ENCODE results near the gene GPC1. TPM values are rescaled to one million over a fixed set of nuclear protein-coding genes. Genes with fewer than 3 reads are reported as not detected.
A peak's percentile ranks its signal among the peaks of the same experiment; 100 is the strongest.

Gene GPC1
- total and polyA plus RNA-seq, 2 donors (not counting 1 experiment from before 2014, with no cell fraction given): 147 to 218 TPM

GRCh38 chr2:240411261-240412160 lies 24.0 kb upstream of the GPC1 start:
- Histone ChIP-seq H3K36me3 (ENCODE audit: control insufficient read depth, insufficient read depth, low read length) (no peaks in the 10 kb centered on the region), H2AFZ (ENCODE audit: low read length) (no peak overlapping the region)
- TF ChIP-seq CTCF (conservative IDR thresholded peaks at IDR 0.05 in 1 of 2, IDR thresholded peaks at IDR 0.05 in 1 of 2; ENCODE audit: low read depth in 1 of 2, low read length in 2 of 2) (no peak), EZH2 (IDR thresholded peaks at IDR 0.05; ENCODE audit: low read length, missing control alignments) (no peak)

GRCh38 chr2:240412211-240412861 lies 23.1 kb upstream of the GPC1 start:
- H3K79me2 ChIP-seq (ENCODE audit: control insufficient read depth, insufficient read depth, low read length): no peaks in the 10 kb centered on the region
- peak in 1 of 2 donors; percentile 7 for DNase-seq (ENCODE audit: low read depth in 2 of 2)
- H3K27me3 ChIP-seq (ENCODE audit: control insufficient read depth, insufficient read depth, low read length): no peaks in the 10 kb centered on the region
- no peaks in the 10 kb centered on the region for H3K4me1 ChIP-seq (ENCODE audit: control insufficient read depth, extremely low read depth, insufficient read depth, low read length)
- H3K36me3 ChIP-seq (ENCODE audit: control insufficient read depth, insufficient read depth, low read length): no peaks in the 10 kb centered on the region
- no peak overlapping the region for H3K4me2 ChIP-seq (ENCODE audit: extremely low read depth, insufficient read depth, low read length)
- no peak overlapping the region for H2AFZ ChIP-seq (ENCODE audit: low read length)
- no peaks in the 10 kb centered on the region for H3K9me3 ChIP-seq (ENCODE audit: control insufficient read depth, insufficient read depth, low read depth, low read length)
- no peak for TF ChIP-seq EZH2 (IDR thresholded peaks at IDR 0.05; ENCODE audit: low read length, missing control alignments)
- no peak for TF ChIP-seq CTCF (conservative IDR thresholded peaks at IDR 0.05 in 1 of 2, IDR thresholded peaks at IDR 0.05 in 1 of 2; ENCODE audit: low read depth in 1 of 2, low read length in 2 of 2)
- no peak overlapping the region for H3K27ac ChIP-seq (ENCODE audit: insufficient read depth, low read length)
- H4K20me1 ChIP-seq (ENCODE audit: control insufficient read depth, extremely low read depth, insufficient read depth, low read length): no peaks in the 10 kb centered on the region
- H3K9ac ChIP-seq (ENCODE audit: insufficient read depth, low read length): no peak overlapping the region
- no peak overlapping the region for H3K4me3 ChIP-seq (replicated peaks in 1 of 4; ENCODE audit: control extremely low read depth in 1 of 4, insufficient read depth in 1 of 4, low read depth in 3 of 4, low read length in 4 of 4)

More at GRCh38 chr2:240411261-240412160, 24.0 kb upstream of the GPC1 start:
- no peaks in the 10 kb centered on the region for H3K4me1 ChIP-seq (ENCODE audit: control insufficient read depth, extremely low read depth, insufficient read depth, low read length)
- H4K20me1 ChIP-seq (ENCODE audit: control insufficient read depth, extremely low read depth, insufficient read depth, low read length): no peaks in the 10 kb centered on the region
- no peaks in the 10 kb centered on the region for H3K9me3 ChIP-seq (ENCODE audit: control insufficient read depth, insufficient read depth, low read depth, low read length)
- H3K4me2 ChIP-seq (ENCODE audit: extremely low read depth, insufficient read depth, low read length): no peak overlapping the region
- no peak for DNase-seq (ENCODE audit: low read depth in 2 of 2)
- no peaks in the 10 kb centered on the region for H3K79me2 ChIP-seq (ENCODE audit: control insufficient read depth, insufficient read depth, low read length)
- no peak overlapping the region for H3K4me3 ChIP-seq (replicated peaks in 1 of 4; ENCODE audit: control extremely low read depth in 1 of 4, insufficient read depth in 1 of 4, low read depth in 3 of 4, low read length in 4 of 4)
- H3K27ac ChIP-seq (ENCODE audit: insufficient read depth, low read length): no peak overlapping the region
- H3K9ac ChIP-seq (ENCODE audit: insufficient read depth, low read length): no peak overlapping the region
- no peaks in the 10 kb centered on the region for H3K27me3 ChIP-seq (ENCODE audit: control insufficient read depth, insufficient read depth, low read length)

Measured in fibroblast of lung (primary cell).